ENCODE data around the gene OMD.

OMD gene

GRCh38 chr9:92457576-92457975 is 33.3 kb upstream of the OMD start:
- no peak overlapping the region for H3K4me2 ChIP-seq (ENCODE audit: low read length)
- H3K9ac ChIP-seq (ENCODE audit: low read length): no peak overlapping the region
- H3K18ac ChIP-seq (ENCODE audit: low read length): no peak overlapping the region
- no CpG with 5 or more reads among the region's 4 CpGs for WGBS (ENCODE audit: extremely low coverage, insufficient coverage, low lambda C conversion rate)
- no peaks in the 10 kb centered on the region for H3K4me1 ChIP-seq (ENCODE audit: control insufficient read depth, low read depth, low read length)
- no peak overlapping the region for H4K5ac ChIP-seq (ENCODE audit: low read length)
- no peak overlapping the region for H3K4me3 ChIP-seq (ENCODE audit: low read length)
- no peaks in the 10 kb centered on the region for H3K79me2 ChIP-seq (ENCODE audit: control insufficient read depth, insufficient read depth, low read length)
- H2BK120ac ChIP-seq (ENCODE audit: low read depth, low read length): no peak overlapping the region
- no peak overlapping the region for H2BK15ac ChIP-seq (replicated peaks; ENCODE audit: low read depth)
- H3K79me1 ChIP-seq (ENCODE audit: low read length): no peaks in the 10 kb centered on the region
- no peak overlapping the region for H2AK5ac ChIP-seq (ENCODE audit: low read length)
- DNase-seq: no peak
- H3K23ac ChIP-seq (ENCODE audit: low read length): no peak overlapping the region
- no peak overlapping the region for H3K4ac ChIP-seq (ENCODE audit: low read depth, low read length)
- H3K27ac ChIP-seq (ENCODE audit: low read depth, low read length): no peak overlapping the region
- no peak overlapping the region for H4K8ac ChIP-seq (ENCODE audit: low read depth, low read length)
- no peaks in the 10 kb centered on the region for H3K27me3 ChIP-seq (ENCODE audit: insufficient read depth, low read length, poor library complexity)
- H2BK5ac ChIP-seq (ENCODE audit: low read length): no peak overlapping the region
- no peak overlapping the region for H3K56ac ChIP-seq (ENCODE audit: low read length)
- H3K36me3 ChIP-seq (ENCODE audit: control insufficient read depth, insufficient read depth, low read length): no peaks in the 10 kb centered on the region

GRCh38 chr9:92455217-92455616 is 30.9 kb upstream of the OMD start:
- no peaks in the 10 kb centered on the region for H3K27me3 ChIP-seq (ENCODE audit: insufficient read depth, low read length, poor library complexity)
- H2AK5ac ChIP-seq (ENCODE audit: low read length): no peak overlapping the region
- no peaks in the 10 kb centered on the region for H3K4me1 ChIP-seq (ENCODE audit: control insufficient read depth, low read depth, low read length)
- H3K23ac ChIP-seq (ENCODE audit: low read length): no peak overlapping the region
- H3K4me2 ChIP-seq (ENCODE audit: low read length): no peak overlapping the region
- H3K36me3 ChIP-seq (ENCODE audit: control insufficient read depth, insufficient read depth, low read length): no peaks in the 10 kb centered on the region
- no peak overlapping the region for H3K9ac ChIP-seq (ENCODE audit: low read length)
- H4K8ac ChIP-seq (ENCODE audit: low read depth, low read length): no peak overlapping the region
- no peak overlapping the region for H3K4me3 ChIP-seq (ENCODE audit: low read length)
- WGBS (ENCODE audit: extremely low coverage, insufficient coverage, low lambda C conversion rate): no CpG with 5 or more reads among the region's 3 CpGs
- H3K79me2 ChIP-seq (ENCODE audit: control insufficient read depth, insufficient read depth, low read length): no peaks in the 10 kb centered on the region
- H3K79me1 ChIP-seq (ENCODE audit: low read length): no peaks in the 10 kb centered on the region
- H2BK15ac ChIP-seq (replicated peaks; ENCODE audit: low read depth): no peak overlapping the region
- H3K18ac ChIP-seq (ENCODE audit: low read length): no peak overlapping the region
- DNase-seq: peak; percentile 40
- H3K56ac ChIP-seq (ENCODE audit: low read length): no peak overlapping the region
- no peak overlapping the region for H2BK5ac ChIP-seq (ENCODE audit: low read length)
- no peak overlapping the region for H4K5ac ChIP-seq (ENCODE audit: low read length)
- H2BK120ac ChIP-seq (ENCODE audit: low read depth, low read length): no peak overlapping the region
- no peak overlapping the region for H3K27ac ChIP-seq (ENCODE audit: low read depth, low read length)
- no peak overlapping the region for H3K4ac ChIP-seq (ENCODE audit: low read depth, low read length)

GRCh38 chr9:92446536-92446935 is 22.3 kb upstream of the OMD start:
- Histone ChIP-seq H2BK5ac (ENCODE audit: low read length) (no peak overlapping the region), H3K4me3 (ENCODE audit: low read length) (no peak overlapping the region), H3K18ac (ENCODE audit: low read length) (no peak overlapping the region), H3K79me2 (ENCODE audit: control insufficient read depth, insufficient read depth, low read length) (no peaks in the 10 kb centered on the region), H3K36me3 (ENCODE audit: control insufficient read depth, insufficient read depth, low read length) (no peaks in the 10 kb centered on the region), H2AK5ac (ENCODE audit: low read length) (no peak overlapping the region), H3K23ac (ENCODE audit: low read length) (no peak overlapping the region), H2BK15ac (replicated peaks; ENCODE audit: low read depth) (no peak overlapping the region), H2BK120ac (ENCODE audit: low read depth, low read length) (no peak overlapping the region), H3K9ac (ENCODE audit: low read length) (no peak overlapping the region), H3K79me1 (ENCODE audit: low read length) (no peaks in the 10 kb centered on the region), H3K4me2 (ENCODE audit: low read length) (no peak overlapping the region), H3K4me1 (ENCODE audit: control insufficient read depth, low read depth, low read length) (no peaks in the 10 kb centered on the region), H4K8ac (ENCODE audit: low read depth, low read length) (no peak overlapping the region), H3K27me3 (ENCODE audit: insufficient read depth, low read length, poor library complexity) (no peaks in the 10 kb centered on the region), H3K27ac (ENCODE audit: low read depth, low read length) (no peak overlapping the region), H3K4ac (ENCODE audit: low read depth, low read length) (no peak overlapping the region), H3K56ac (ENCODE audit: low read length) (no peak overlapping the region), H4K5ac (ENCODE audit: low read length) (no peak overlapping the region)
- DNase-seq: no peak

- no peak overlapping the region for H3K4me2 ChIP-seq (ENCODE audit: low read length)
- no peak overlapping the region for H3K27ac ChIP-seq (ENCODE audit: low read depth, low read length)
- no peak overlapping the region for H3K9ac ChIP-seq (ENCODE audit: low read length)
- no peaks in the 10 kb centered on the region for H3K79me2 ChIP-seq (ENCODE audit: control insufficient read depth, insufficient read depth, low read length)
- H4K8ac ChIP-seq (ENCODE audit: low read depth, low read length): no peak overlapping the region
- WGBS (ENCODE audit: extremely low coverage, insufficient coverage, low lambda C conversion rate): no CpG with 5 or more reads among the region's 4 CpGs
- H3K79me1 ChIP-seq (ENCODE audit: low read length): no peaks in the 10 kb centered on the region
- H3K56ac ChIP-seq (ENCODE audit: low read length): no peak overlapping the region
- H4K5ac ChIP-seq (ENCODE audit: low read length): no peak overlapping the region
- H2BK120ac ChIP-seq (ENCODE audit: low read depth, low read length): no peak overlapping the region
- no peak overlapping the region for H3K23ac ChIP-seq (ENCODE audit: low read length)
- DNase-seq: no peak
- H3K4me1 ChIP-seq (ENCODE audit: control insufficient read depth, low read depth, low read length): no peaks in the 10 kb centered on the region
- H3K4ac ChIP-seq (ENCODE audit: low read depth, low read length): no peak overlapping the region
- H3K18ac ChIP-seq (ENCODE audit: low read length): no peak overlapping the region
- no peak overlapping the region for H2BK15ac ChIP-seq (replicated peaks; ENCODE audit: low read depth)
- H3K4me3 ChIP-seq (ENCODE audit: low read length): no peak overlapping the region
- H2AK5ac ChIP-seq (ENCODE audit: low read length): no peak overlapping the region
- H2BK5ac ChIP-seq (ENCODE audit: low read length): no peak overlapping the region
- H3K36me3 ChIP-seq (ENCODE audit: control insufficient read depth, insufficient read depth, low read length): no peaks in the 10 kb centered on the region
- no peaks in the 10 kb centered on the region for H3K27me3 ChIP-seq (ENCODE audit: insufficient read depth, low read length, poor library complexity)
These were observed 20.6 kb upstream of the OMD start for GRCh38 chr9:92444841-92445240.

- no peak overlapping the region for H3K56ac ChIP-seq (ENCODE audit: low read length)
- no peak overlapping the region for H4K8ac ChIP-seq (ENCODE audit: low read depth, low read length)
- H2BK120ac ChIP-seq (ENCODE audit: low read depth, low read length): no peak overlapping the region
- H3K4me3 ChIP-seq (ENCODE audit: low read length): no peak overlapping the region
- no peak overlapping the region for H3K18ac ChIP-seq (ENCODE audit: low read length)
- WGBS (ENCODE audit: extremely low coverage, insufficient coverage, low lambda C conversion rate): no CpG with 5 or more reads among the region's 6 CpGs
- H3K36me3 ChIP-seq (ENCODE audit: control insufficient read depth, insufficient read depth, low read length): no peaks in the 10 kb centered on the region
- no peaks in the 10 kb centered on the region for H3K79me2 ChIP-seq (ENCODE audit: control insufficient read depth, insufficient read depth, low read length)
- no peak overlapping the region for H3K4ac ChIP-seq (ENCODE audit: low read depth, low read length)
- H2BK15ac ChIP-seq (replicated peaks; ENCODE audit: low read depth): no peak overlapping the region
- no peaks in the 10 kb centered on the region for H3K27me3 ChIP-seq (ENCODE audit: insufficient read depth, low read length, poor library complexity)
- H3K4me2 ChIP-seq (ENCODE audit: low read length): no peak overlapping the region
- H3K79me1 ChIP-seq (ENCODE audit: low read length): no peaks in the 10 kb centered on the region
- H3K27ac ChIP-seq (ENCODE audit: low read depth, low read length): no peak overlapping the region
- H2AK5ac ChIP-seq (ENCODE audit: low read length): no peak overlapping the region
- no peak overlapping the region for H3K23ac ChIP-seq (ENCODE audit: low read length)
- no peak overlapping the region for H2BK5ac ChIP-seq (ENCODE audit: low read length)
- no peak for DNase-seq
- H3K4me1 ChIP-seq (ENCODE audit: control insufficient read depth, low read depth, low read length): no peaks in the 10 kb centered on the region
- H3K9ac ChIP-seq (ENCODE audit: low read length): no peak overlapping the region
- H4K5ac ChIP-seq (ENCODE audit: low read length): no peak overlapping the region
These were observed 16.4 kb upstream of the OMD start for GRCh38 chr9:92440751-92441046.

- no peak overlapping the region for H3K27ac ChIP-seq (ENCODE audit: low read depth, low read length)
- H3K9ac ChIP-seq (ENCODE audit: low read length): no peak overlapping the region
- H3K79me1 ChIP-seq (ENCODE audit: low read length): no peaks in the 10 kb centered on the region
- H3K23ac ChIP-seq (ENCODE audit: low read length): no peak overlapping the region
- H3K18ac ChIP-seq (ENCODE audit: low read length): no peak overlapping the region
- H3K4ac ChIP-seq (ENCODE audit: low read depth, low read length): no peak overlapping the region
- no peak overlapping the region for H4K8ac ChIP-seq (ENCODE audit: low read depth, low read length)
- H2BK5ac ChIP-seq (ENCODE audit: low read length): no peak overlapping the region
- no peak overlapping the region for H4K5ac ChIP-seq (ENCODE audit: low read length)
- H3K4me1 ChIP-seq (ENCODE audit: control insufficient read depth, low read depth, low read length): no peaks in the 10 kb centered on the region
- no peak overlapping the region for H2AK5ac ChIP-seq (ENCODE audit: low read length)
- no peak overlapping the region for H3K4me2 ChIP-seq (ENCODE audit: low read length)
- H3K36me3 ChIP-seq (ENCODE audit: control insufficient read depth, insufficient read depth, low read length): no peaks in the 10 kb centered on the region
- H3K79me2 ChIP-seq (ENCODE audit: control insufficient read depth, insufficient read depth, low read length): no peaks in the 10 kb centered on the region
- H3K4me3 ChIP-seq (ENCODE audit: low read length): no peak overlapping the region
- DNase-seq: no peak
- no CpG with 5 or more reads among the region's 5 CpGs for WGBS (ENCODE audit: extremely low coverage, insufficient coverage, low lambda C conversion rate)
- no peak overlapping the region for H2BK15ac ChIP-seq (replicated peaks; ENCODE audit: low read depth)
- H3K56ac ChIP-seq (ENCODE audit: low read length): no peak overlapping the region
- H3K27me3 ChIP-seq (ENCODE audit: insufficient read depth, low read length, poor library complexity): no peaks in the 10 kb centered on the region
- no peak overlapping the region for H2BK120ac ChIP-seq (ENCODE audit: low read depth, low read length)
These were observed 15.9 kb upstream of the OMD start for GRCh38 chr9:92439921-92440750.
